Cardiac fibroblast (primary cell): ENCODE measurements around the gene EEIG1.
"Not testable (repeated sequence)": the region's sequence is repeated elsewhere in the genome, so short reads cannot be mapped to it uniquely, and the experiment has no call there.

ENCODE experiments used
- DNase-seq, 2 donors: peaks; one replicate each; pipeline versions ENCODE4 v3.0.0 to v3.0.0-alpha.2; 2010; ENCODE audit warnings: low read depth in 2 of 2
- H3K4me3 ChIP-seq, 2 donors: replicated peaks in 1 of 2; 1 replicate in 1 of 2; 2 replicates in 1 of 2; pipeline ENCODE4 v1.5.1; 2011; ENCODE audit warnings: low read depth in 2 of 2, low read length in 2 of 2, mild to moderate bottlenecking in 2 of 2, moderate library complexity in 1 of 2
- TF ChIP-seq, protein P1 (sequence below): IDR thresholded peaks from one replicate; pipeline ENCODE4 v1.5.1; 2011; ENCODE audit warnings: low read depth, mild to moderate bottlenecking, low read length, inconsistent platforms

EEIG1 gene

GRCh38 chr9:127980706-127981558 lies at the start of gene EEIG1:
Gene EEIG1, minus strand, starts transcription at chr9:127980989. Its CDS starts 852 bp downstream, at chr9:127980137.
- TF ChIP-seq, protein P1, sequence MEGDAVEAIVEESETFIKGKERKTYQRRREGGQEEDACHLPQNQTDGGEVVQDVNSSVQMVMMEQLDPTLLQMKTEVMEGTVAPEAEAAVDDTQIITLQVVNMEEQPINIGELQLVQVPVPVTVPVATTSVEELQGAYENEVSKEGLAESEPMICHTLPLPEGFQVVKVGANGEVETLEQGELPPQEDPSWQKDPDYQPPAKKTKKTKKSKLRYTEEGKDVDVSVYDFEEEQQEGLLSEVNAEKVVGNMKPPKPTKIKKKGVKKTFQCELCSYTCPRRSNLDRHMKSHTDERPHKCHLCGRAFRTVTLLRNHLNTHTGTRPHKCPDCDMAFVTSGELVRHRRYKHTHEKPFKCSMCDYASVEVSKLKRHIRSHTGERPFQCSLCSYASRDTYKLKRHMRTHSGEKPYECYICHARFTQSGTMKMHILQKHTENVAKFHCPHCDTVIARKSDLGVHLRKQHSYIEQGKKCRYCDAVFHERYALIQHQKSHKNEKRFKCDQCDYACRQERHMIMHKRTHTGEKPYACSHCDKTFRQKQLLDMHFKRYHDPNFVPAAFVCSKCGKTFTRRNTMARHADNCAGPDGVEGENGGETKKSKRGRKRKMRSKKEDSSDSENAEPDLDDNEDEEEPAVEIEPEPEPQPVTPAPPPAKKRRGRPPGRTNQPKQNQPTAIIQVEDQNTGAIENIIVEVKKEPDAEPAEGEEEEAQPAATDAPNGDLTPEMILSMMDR = no peak
- DNase-seq = peak; percentile 79 to 94
- peak within 1 kb of the TSS; percentile 70 to 71 for H3K4me3 ChIP-seq

DNA sequence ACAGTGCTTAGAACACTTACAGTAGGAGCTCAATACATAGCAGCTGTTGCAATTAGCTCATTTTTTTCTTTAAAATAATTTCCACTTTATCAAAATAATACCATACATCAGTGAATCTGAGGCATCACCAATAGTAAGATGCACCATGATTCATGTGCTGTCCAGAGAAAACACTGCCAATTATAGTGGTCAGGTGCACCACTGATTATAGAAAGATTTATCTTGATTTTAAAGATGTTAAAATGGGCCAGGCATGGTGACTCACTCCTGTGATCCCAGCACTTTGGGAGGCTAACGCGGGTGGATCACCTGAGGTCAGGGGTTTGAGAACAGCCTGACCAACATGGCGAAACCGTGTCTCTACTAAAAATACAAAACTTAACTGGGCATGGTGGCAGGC lies 46.9 kb upstream of the EEIG1 start:
- no peak overlapping the region for H3K4me3 ChIP-seq
- DNase-seq = no peak
- TF ChIP-seq, protein P1 = no peak

GRCh38 chr9:128026773-128027541 lies 46.2 kb upstream of the EEIG1 start:
- peak; percentile 73 to 77 for DNase-seq
- TF ChIP-seq, protein P1 = no peak
- no peak overlapping the region for H3K4me3 ChIP-seq

GRCh38 chr9:128026255-128026772 lies 45.5 kb upstream of the EEIG1 start:
- no peak for DNase-seq
- TF ChIP-seq, protein P1 = no peak
- no peak overlapping the region for H3K4me3 ChIP-seq

DNA sequence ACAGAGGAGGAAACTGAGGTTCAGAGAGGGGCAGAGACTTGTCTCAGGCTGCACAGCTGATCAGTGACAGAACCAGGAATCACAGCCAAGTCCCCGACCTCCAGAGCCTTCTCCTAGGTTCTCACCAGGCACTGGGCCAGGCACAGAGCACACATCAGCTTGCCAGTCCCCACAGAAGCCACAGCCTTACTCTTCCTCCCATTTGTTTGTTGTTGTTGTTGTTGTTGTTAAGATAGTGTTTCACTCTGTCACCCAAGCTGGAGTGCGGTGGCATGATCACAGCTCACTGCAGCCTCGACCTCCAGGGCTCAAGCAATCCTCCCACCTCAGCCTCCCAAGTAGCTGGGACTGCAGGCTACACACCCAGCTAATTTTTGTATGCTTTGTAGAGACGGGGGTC lies 44.9 kb upstream of the EEIG1 start:
- no peak for DNase-seq
- no peak overlapping the region for H3K4me3 ChIP-seq
- TF ChIP-seq, protein P1 = no peak

GRCh38 chr9:128024761-128025308 lies 44.0 kb upstream of the EEIG1 start:
- TF ChIP-seq, protein P1 = no peak
- DNase-seq = no peak

DNA sequence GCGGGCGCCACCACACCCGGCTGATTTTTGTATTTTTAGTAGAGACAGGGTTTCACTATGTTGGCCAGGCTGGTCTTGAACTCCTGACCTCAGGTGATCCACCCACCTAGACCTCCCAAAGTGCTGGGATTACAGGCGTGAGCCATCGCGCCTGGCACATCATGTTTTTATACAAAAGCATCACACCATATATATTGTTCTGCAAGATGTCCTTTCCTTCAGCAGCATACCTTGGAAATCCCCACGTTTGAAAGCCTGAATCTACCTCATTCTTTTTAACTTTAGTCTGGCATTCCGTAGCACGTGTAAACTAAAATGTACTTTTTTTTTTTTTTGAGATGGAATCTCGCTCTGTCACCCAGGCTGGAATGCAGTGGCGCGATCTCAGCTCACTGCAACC lies 42.9 kb upstream of the EEIG1 start:
- not testable (repeated sequence) for DNase-seq, H3K4me3 ChIP-seq

More at GRCh38 chr9:128024761-128025308, 44.0 kb upstream of the EEIG1 start:
- H3K4me3 ChIP-seq = no peak overlapping the region
